ENCODE measurements around the gene UMPS.

GRCh38 chr3:124694486-124694885 lies 35.8 kb upstream of the UMPS start:
- TF ChIP-seq EZH2 (optimal IDR thresholded peaks at IDR 0.05; ENCODE audit: low read depth, low read length): no peak
- TF ChIP-seq CTCF (IDR thresholded peaks at IDR 0.05; ENCODE audit: low read length): no peak
- TF ChIP-seq EZH2phosphoT487 (IDR thresholded peaks at IDR 0.05; ENCODE audit: low read length): no peak

Measured in MM.1S (cell line).